ENCODE data around the gene JAG2.

The JAG2 gene

GRCh38 chr14:105124823-105125222 is 43.8 kb downstream of the JAG2 start:
- TF ChIP-seq CTCF (IDR thresholded peaks at IDR 0.05; ENCODE audit: unreplicated experiment in 3 of 3) = no peak
- Mint-ChIP-seq H3K27me3 (ENCODE audit: low read depth) (peaks cover 32% of the 10 kb centered on the region), H3K4me1 (no peaks in the 10 kb centered on the region), H3K4me3 (no peak overlapping the region), H3K9me3 (peaks cover 25% of the 10 kb centered on the region), H3K27ac (no peak overlapping the region), H3K36me3 (ENCODE audit: low read depth) (no peaks in the 10 kb centered on the region)

GRCh38 chr14:105123981-105124765 is 44.4 kb downstream of the JAG2 start:
- Mint-ChIP-seq H3K9me3 (peaks cover 20% of the 10 kb centered on the region), H3K36me3 (ENCODE audit: low read depth) (no peaks in the 10 kb centered on the region), H3K4me3 (no peak overlapping the region), H3K27me3 (ENCODE audit: low read depth) (peaks cover 27% of the 10 kb centered on the region), H3K27ac (peak overlapping the region in 1 of 3 experiments; percentile 19), H3K4me1 (no peaks in the 10 kb centered on the region)
- TF ChIP-seq CTCF (IDR thresholded peaks at IDR 0.05; ENCODE audit: unreplicated experiment in 3 of 3) = no peak

GRCh38 chr14:105123064-105123665 is 45.4 kb downstream of the JAG2 start:
- H3K27ac Mint-ChIP-seq = no peak overlapping the region

GRCh38 chr14:105120056-105120455 is 48.5 kb downstream of the JAG2 start:
- H3K4me3 Mint-ChIP-seq = no peak overlapping the region
- H3K9me3 Mint-ChIP-seq = peaks cover 20% of the 10 kb centered on the region
- no peaks in the 10 kb centered on the region for H3K4me1 Mint-ChIP-seq
- H3K27ac Mint-ChIP-seq = no peak overlapping the region
- TF ChIP-seq CTCF (IDR thresholded peaks at IDR 0.05; ENCODE audit: unreplicated experiment in 3 of 3) = no peak
- no peaks in the 10 kb centered on the region for H3K36me3 Mint-ChIP-seq (ENCODE audit: low read depth)
- H3K27me3 Mint-ChIP-seq (ENCODE audit: low read depth) = peaks cover 34% of the 10 kb centered on the region

More at GRCh38 chr14:105123064-105123665, 45.4 kb downstream of the JAG2 start:
- Mint-ChIP-seq H3K27me3 (ENCODE audit: low read depth) (peaks cover 22% of the 10 kb centered on the region), H3K9me3 (peaks cover 20% of the 10 kb centered on the region), H3K4me1 (no peaks in the 10 kb centered on the region), H3K4me3 (no peak overlapping the region), H3K36me3 (ENCODE audit: low read depth) (no peaks in the 10 kb centered on the region)
- TF ChIP-seq CTCF (IDR thresholded peaks at IDR 0.05; ENCODE audit: unreplicated experiment in 3 of 3) = no peak

- H3K27me3 Mint-ChIP-seq (ENCODE audit: low read depth) = peaks cover 29% of the 10 kb centered on the region
- no peaks in the 10 kb centered on the region for H3K4me1 Mint-ChIP-seq
- peaks cover 19% of the 10 kb centered on the region for H3K9me3 Mint-ChIP-seq
- no peak for TF ChIP-seq CTCF (IDR thresholded peaks at IDR 0.05; ENCODE audit: unreplicated experiment in 3 of 3)
- no peak overlapping the region for H3K4me3 Mint-ChIP-seq
- no peak overlapping the region for H3K27ac Mint-ChIP-seq
- H3K36me3 Mint-ChIP-seq (ENCODE audit: low read depth) = no peaks in the 10 kb centered on the region
These were observed 49.1 kb downstream of the JAG2 start for GRCh38 chr14:105119408-105120025.

Data from nephron (organoid).